PC-3 (cell line): ENCODE results near the gene RAB8A. TPM values are rescaled to one million over a fixed set of nuclear protein-coding genes. Genes with fewer than 3 reads are reported as not detected.

Source experiments
- ATAC-seq: fragments of 200-7000 bp; cut with Tn5 transposase; 2 replicates; pipeline ENCODE4 v1.9.1; 2020; ENCODE audit warnings: mild to moderate bottlenecking, moderate library complexity
- BruUV-seq: library from RNA; stranded (reverse); fragments of 400-500 nt; replicated peaks from 2 replicates; lab custom pipeline; 2021; lab: Mats Ljungman, UMichigan
- CTCF ChIA-PET: fragments of 300-600 bp; sonication (Branson Sonifier 250); formaldehyde crosslinking; loops from one replicate; lab custom pipeline; 2022; ENCODE audit warnings: antibody characterized with exemption; lab: Charles Lee
- POLR2A ChIA-PET: fragments of 300-600 bp; sonication (Branson Sonifier 250); formaldehyde crosslinking; loops from one replicate; lab custom pipeline; 2022; ENCODE audit warnings: antibody characterized with exemption; ENCODE audit not compliant: unreplicated experiment; lab: Charles Lee
- DNase-seq: peaks from one replicate; pipeline ENCODE4 v3.0.0-alpha.2; 2015
- H2AFZ ChIP-seq: fragments of 300-600 bp; sonication (generic); 2 replicates; pipeline ENCODE4 v1.6.0; 2016; ENCODE audit warnings: antibody characterized with exemption, low read length
- H3F3A ChIP-seq: fragments of 300-600 bp; sonication (generic); one replicate; pipeline ENCODE4 v1.6.0; 2017; ENCODE audit warnings: antibody characterized with exemption, low read length, control low read depth, mild to moderate bottlenecking; ENCODE audit not compliant: unreplicated experiment
- H3K27ac ChIP-seq: fragments of 300-600 bp; sonication (generic); 2 replicates; pipeline ENCODE4 v1.5.1; 2016; ENCODE audit warnings: mild to moderate bottlenecking, low read length
- H3K27me3 ChIP-seq: fragments of 300-600 bp; sonication (generic); 2 replicates; pipeline ENCODE4 v1.6.1; 2016; ENCODE audit warnings: low read length, mixed read lengths
- H3K36me3 ChIP-seq: fragments of 300-600 bp; sonication (generic); 2 replicates; pipeline ENCODE4 v1.6.1; 2016; ENCODE audit warnings: low read depth, mixed run types, low read length, mixed read lengths
- H3K4me1 ChIP-seq: fragments of 300-600 bp; sonication (generic); 2 replicates; pipeline ENCODE4 v1.5.1; 2016; ENCODE audit warnings: low read length; ENCODE audit not compliant: insufficient read depth
- H3K4me2 ChIP-seq: fragments of 300-600 bp; sonication (generic); 2 replicates; pipeline ENCODE4 v1.6.0; 2016; ENCODE audit warnings: low read length
- H3K4me3 ChIP-seq: fragments of 300-600 bp; sonication (generic); 2 replicates; pipeline ENCODE4 v1.5.1; 2016; ENCODE audit warnings: mild to moderate bottlenecking, low read length, mixed read lengths
- H3K79me2 ChIP-seq: fragments of 300-600 bp; sonication (generic); 2 replicates; pipeline ENCODE4 v1.6.1; 2017; ENCODE audit warnings: low read length, mixed read lengths
- H3K9ac ChIP-seq: fragments of 300-600 bp; sonication (generic); 2 replicates; pipeline ENCODE4 v1.6.0; 2016; ENCODE audit warnings: mild to moderate bottlenecking, low read length
- H3K9me2 ChIP-seq: fragments of 300-600 bp; sonication (generic); replicated peaks from 2 replicates; pipeline ENCODE4 v1.6.1; 2016; ENCODE audit warnings: mixed run types, low read length, mixed read lengths
- H3K9me3 ChIP-seq: fragments of 300-600 bp; sonication (generic); 2 replicates; pipeline ENCODE4 v1.6.1; 2016; ENCODE audit warnings: low read length, mixed read lengths
- H4K20me1 ChIP-seq: fragments of 300-600 bp; sonication (generic); 2 replicates; pipeline ENCODE4 v1.6.1; 2016; ENCODE audit warnings: low read length, mixed read lengths
- CTCF ChIP-seq: fragments of 300-600 bp; sonication (generic); conservative IDR thresholded peaks from 2 replicates; pipeline ENCODE4 v1.5.1; 2017; ENCODE audit warnings: antibody characterized with exemption, low read depth, mild to moderate bottlenecking, low read length
- EZH2 ChIP-seq: fragments of 300-600 bp; sonication (generic); IDR thresholded peaks from one replicate; pipeline ENCODE4 v1.6.1; 2017; ENCODE audit warnings: antibody characterized with exemption, mild to moderate bottlenecking, low read length; ENCODE audit not compliant: unreplicated experiment
- EZH2phosphoT487 ChIP-seq: fragments of 300-600 bp; sonication (generic); IDR thresholded peaks from 2 replicates; pipeline ENCODE4 v1.6.1; 2018; ENCODE audit warnings: mild to moderate bottlenecking, antibody characterized with exemption, low read length, borderline replicate concordance
- intact Hi-C: fragments of 100-400 bp; cut with micrococcal nuclease; formaldehyde crosslinking; loops from 2 replicates; pipeline ENCODE4 v1.9.0; 2023
- total RNA-seq: library from RNA; depleted of rRNA; stranded (reverse); fragments of >200 nt; gene quantifications from 2 replicates; pipeline ENCODE4 v1.2.3, GENCODE V29; 2014

RAB8A gene
- total RNA-seq, 1 experiment from 2014 or later, result 94.5 TPM

- intact Hi-C loops, result no loop called here
- CTCF ChIA-PET, result no interaction called here
- TF ChIP-seq EZH2 (no peak), EZH2phosphoT487 (no peak), CTCF (no peak)
Observed at GRCh38 chr19:16139752-16140151, 28.1 kb downstream of the RAB8A start.

GRCh38 chr19:16141043-16141442, 29.4 kb downstream of the RAB8A start:
- Histone ChIP-seq H3K4me3 (no peak overlapping the region), H3K9me2 (no peaks in the 10 kb centered on the region), H3K27ac (no peak overlapping the region), H3F3A (no peaks in the 10 kb centered on the region), H3K79me2 (peaks cover 7% of the 10 kb centered on the region), H3K4me2 (no peak overlapping the region), H3K4me1 (peaks cover 13% of the 10 kb centered on the region), H3K36me3 (no peaks in the 10 kb centered on the region), H3K9ac (no peak overlapping the region), H4K20me1 (no peaks in the 10 kb centered on the region), H3K27me3 (no peaks in the 10 kb centered on the region), H3K9me3 (no peaks in the 10 kb centered on the region), H2AFZ (no peak overlapping the region)
- TF ChIP-seq EZH2phosphoT487, result no peak
- no peak for TF ChIP-seq EZH2
- no peak for TF ChIP-seq CTCF
- ATAC-seq (no peak), DNase-seq (no peak)
- ChIA-PET POLR2A (no interaction called here), CTCF (no interaction called here)
- BruUV-seq, result no TSS peak
- intact Hi-C loops, result no loop called here

More at GRCh38 chr19:16139752-16140151, 28.1 kb downstream of the RAB8A start:
- no peaks in the 10 kb centered on the region for H4K20me1 ChIP-seq
- H3K27me3 ChIP-seq, result no peaks in the 10 kb centered on the region
- no peaks in the 10 kb centered on the region for H3F3A ChIP-seq
- POLR2A ChIA-PET, result interaction anchor here (0.6 kb wide), 1 partner anchor 9 kb away, joined by 9 read pairs; no protein-coding TSS in a partner anchor
- H3K79me2 ChIP-seq, result peaks cover 7% of the 10 kb centered on the region
- no peak overlapping the region for H3K27ac ChIP-seq
- no TSS peak for BruUV-seq
- peaks cover 13% of the 10 kb centered on the region for H3K4me1 ChIP-seq
- no peak overlapping the region for H3K9ac ChIP-seq
- H3K36me3 ChIP-seq, result no peaks in the 10 kb centered on the region
- ATAC-seq (no peak), DNase-seq (no peak)
- H3K4me3 ChIP-seq, result no peak overlapping the region
- no peak overlapping the region for H2AFZ ChIP-seq
- no peaks in the 10 kb centered on the region for H3K9me2 ChIP-seq
- no peak overlapping the region for H3K4me2 ChIP-seq
- no peaks in the 10 kb centered on the region for H3K9me3 ChIP-seq

- Histone ChIP-seq H2AFZ (no peak overlapping the region), H3K79me2 (peaks cover 7% of the 10 kb centered on the region), H3K9me3 (no peaks in the 10 kb centered on the region), H3K9me2 (no peaks in the 10 kb centered on the region), H3K36me3 (no peaks in the 10 kb centered on the region), H3K4me1 (peaks cover 13% of the 10 kb centered on the region), H3K27ac (no peak overlapping the region), H3K4me3 (no peak overlapping the region), H4K20me1 (no peaks in the 10 kb centered on the region), H3K9ac (no peak overlapping the region), H3K27me3 (no peaks in the 10 kb centered on the region), H3F3A (no peaks in the 10 kb centered on the region), H3K4me2 (no peak overlapping the region)
- ChIA-PET POLR2A (no interaction called here), CTCF (no interaction called here)
- no TSS peak for BruUV-seq
- intact Hi-C loops, result no loop called here
- ATAC-seq (no peak), DNase-seq (no peak)
- TF ChIP-seq EZH2 (no peak), EZH2phosphoT487 (no peak), CTCF (no peak)
Observed at GRCh38 chr19:16142032-16142580, 30.4 kb downstream of the RAB8A start.
